GM18909 (cell line): ENCODE results near the gene LIX1.

Experiments used
- ATAC-seq: cut with Tn5 transposase; IDR thresholded peaks from one replicate; pipeline ENCODE4 v1.9.1; 2021; ENCODE audit warnings: mild to moderate bottlenecking; ENCODE audit not compliant: unreplicated experiment, poor library complexity

LIX1 gene

GRCh38 chr5:97078958-97079743, 63.3 kb downstream of the LIX1 start:
- ATAC-seq, result no peak

DNA sequence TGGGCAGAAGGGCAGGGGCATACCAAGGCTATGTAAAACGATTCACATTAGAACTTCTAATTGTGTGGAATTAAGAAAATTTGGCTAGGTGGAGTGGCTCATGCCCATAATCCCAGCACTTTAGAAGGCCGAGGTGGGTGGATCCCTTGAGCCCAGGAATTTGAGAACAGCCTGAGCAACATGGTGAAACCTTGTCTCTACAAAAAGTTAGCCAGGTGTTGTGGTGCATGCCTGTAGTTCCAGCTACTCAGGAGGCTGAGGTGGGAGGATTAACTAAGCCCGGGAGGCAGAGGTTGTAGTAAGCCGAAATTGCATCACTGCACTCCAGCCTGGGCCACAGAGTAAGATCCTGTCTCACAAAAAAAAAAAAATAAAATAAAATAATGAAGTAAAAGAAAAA, 65.2 kb downstream of the LIX1 start:
- ATAC-seq, result no peak

DNA sequence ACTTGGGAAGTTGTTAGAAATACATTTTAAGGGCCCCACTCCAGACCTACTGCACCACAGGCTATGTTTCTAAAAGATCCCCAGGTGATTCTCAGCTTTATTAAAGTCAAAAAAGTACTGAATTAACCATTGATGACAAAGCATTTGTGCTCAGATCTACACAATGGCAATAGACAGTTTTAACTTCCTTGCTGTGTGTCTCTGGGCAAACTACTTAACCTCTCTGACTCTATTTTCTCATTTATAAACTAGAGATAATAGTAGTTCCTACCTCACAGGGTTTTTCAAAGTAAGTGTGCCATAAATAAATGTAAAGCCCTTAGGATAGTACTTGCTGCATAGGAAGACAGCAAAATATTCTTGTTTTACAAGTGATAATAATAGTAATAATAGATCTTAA, 66.3 kb downstream of the LIX1 start:
- no peak for ATAC-seq

DNA sequence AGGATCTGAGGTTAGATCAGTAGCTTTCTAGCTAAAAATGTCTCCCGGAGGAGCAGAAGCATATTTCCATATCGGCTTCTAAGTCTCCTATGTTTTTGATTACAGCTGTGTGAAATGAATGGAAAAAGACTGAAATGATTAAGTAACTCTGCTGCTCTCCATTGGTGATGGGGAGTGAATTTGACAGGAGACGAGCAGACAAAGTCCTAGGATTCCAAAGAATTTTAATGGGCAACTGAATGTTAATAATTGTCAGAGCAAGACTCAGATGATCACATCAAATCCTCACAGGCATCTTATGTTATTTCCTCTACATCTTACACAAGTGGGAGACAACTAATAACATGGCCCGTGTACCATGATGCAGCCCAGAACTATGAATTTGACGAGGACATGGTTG, 66.8 kb downstream of the LIX1 start:
- no peak for ATAC-seq

- ATAC-seq, result no peak
These were observed 67.4 kb downstream of the LIX1 start for GRCh38 chr5:97074859-97075489.

DNA sequence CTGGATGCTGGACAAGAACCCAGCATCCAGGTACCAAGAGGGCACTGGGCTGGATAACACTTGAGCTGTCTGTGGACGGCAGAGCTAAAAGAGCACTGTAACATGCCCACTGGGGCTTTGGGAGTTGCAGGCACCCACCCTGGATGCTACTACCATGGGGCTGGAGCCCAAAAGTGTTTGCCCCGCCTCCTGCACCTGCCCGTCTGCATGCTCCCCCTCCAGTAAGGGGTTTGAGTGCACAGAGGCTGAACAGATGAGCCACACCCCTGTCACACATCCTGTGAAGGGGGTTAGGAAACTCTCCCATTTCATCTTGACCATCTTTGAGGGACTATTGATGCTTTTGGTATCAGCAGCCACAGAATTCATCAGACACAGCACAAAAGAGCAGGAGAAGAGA, 69.0 kb downstream of the LIX1 start:
- ATAC-seq, result no peak

GRCh38 chr5:97072696-97073095, 69.7 kb downstream of the LIX1 start:
- no peak for ATAC-seq

DNA sequence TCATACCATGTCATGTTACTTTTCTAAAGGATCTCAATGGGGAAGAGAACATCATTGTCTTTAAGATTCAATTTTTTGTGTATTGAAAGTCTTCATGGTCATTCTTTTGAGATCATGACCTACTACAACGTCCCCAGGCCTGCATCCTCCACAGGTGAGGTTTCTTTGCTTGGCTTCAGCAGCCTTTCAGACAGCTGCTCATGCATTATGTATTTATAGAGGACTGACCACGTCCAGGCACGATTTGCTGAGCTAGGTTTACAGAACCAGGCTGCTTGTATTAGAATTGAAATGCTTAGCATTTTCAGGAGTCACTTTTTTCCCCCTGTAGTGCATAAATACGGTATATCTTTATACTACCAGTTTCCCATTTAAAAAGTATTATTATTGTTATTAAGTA, 70.4 kb downstream of the LIX1 start:
- ATAC-seq, result no peak

GRCh38 chr5:97071101-97071500, 71.3 kb downstream of the LIX1 start:
- ATAC-seq, result no peak

- no peak for ATAC-seq
These were observed 72.2 kb downstream of the LIX1 start for GRCh38 chr5:97070234-97070633.

GRCh38 chr5:97067296-97067850, 75.0 kb downstream of the LIX1 start:
- ATAC-seq, result no peak

DNA sequence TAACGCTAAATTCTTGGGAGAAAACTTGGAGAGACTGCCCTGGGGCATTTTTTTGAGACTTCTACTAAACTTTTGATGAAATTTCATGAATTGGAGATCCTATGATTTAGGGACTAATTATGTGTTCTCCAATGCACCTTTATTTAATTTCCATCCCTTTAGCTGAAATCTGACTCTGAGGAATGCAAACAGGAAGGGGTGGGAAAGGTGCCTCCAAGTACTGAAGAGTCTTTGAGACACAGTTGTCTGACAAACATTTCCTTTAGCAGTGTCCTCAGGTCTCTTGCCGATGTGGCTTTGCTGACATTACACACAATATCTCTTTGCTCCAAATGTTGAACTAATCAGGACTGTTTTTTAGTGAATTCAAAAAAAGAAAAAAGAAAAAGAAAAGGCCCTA, 76.9 kb downstream of the LIX1 start:
- no peak for ATAC-seq

DNA sequence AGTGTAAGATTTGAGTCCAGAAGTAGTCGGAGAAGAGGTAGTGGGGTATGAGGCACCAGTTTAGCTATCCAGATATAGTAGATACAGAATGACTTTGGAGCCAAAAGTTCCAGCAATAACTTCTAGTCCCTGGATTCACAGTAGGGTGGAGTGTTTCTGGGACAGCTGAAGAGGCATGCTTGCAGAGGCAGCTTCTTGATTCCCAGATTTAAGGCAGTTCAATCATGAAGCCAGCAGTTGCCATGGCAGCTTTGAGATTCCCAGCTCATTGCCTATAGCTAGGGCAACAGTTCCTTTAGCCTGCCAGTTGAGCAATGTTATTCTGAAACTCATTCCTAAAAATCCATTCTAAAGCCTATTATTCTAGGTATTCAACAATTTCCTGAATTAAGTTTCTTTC, 79.2 kb downstream of the LIX1 start:
- ATAC-seq, result no peak

GRCh38 chr5:97062046-97062445, 80.4 kb downstream of the LIX1 start:
- ATAC-seq, result no peak

GRCh38 chr5:97056263-97056662, 86.1 kb downstream of the LIX1 start:
- no peak for ATAC-seq

DNA sequence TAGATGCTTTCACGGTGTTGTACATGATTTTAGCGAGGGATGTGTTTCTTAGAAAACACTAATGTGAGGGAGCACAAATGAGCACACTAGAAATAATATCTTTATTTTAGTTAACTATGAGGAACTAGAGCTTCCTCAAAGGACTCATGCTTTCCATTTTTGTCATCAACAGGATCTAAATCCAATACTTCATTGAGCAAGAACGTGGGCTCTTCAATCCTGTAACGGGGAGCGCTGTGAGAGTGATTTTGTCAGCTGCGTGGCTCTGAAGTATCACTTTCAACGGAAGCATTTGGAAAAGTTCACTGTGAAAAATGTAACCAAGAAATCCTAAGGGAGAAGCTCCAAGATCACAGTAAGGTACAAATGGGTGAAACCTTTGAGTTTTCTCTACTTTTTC, 93.2 kb downstream of the LIX1 start:
- no peak for ATAC-seq

GRCh38 chr5:97047076-97047475, 95.3 kb downstream of the LIX1 start:
- no peak for ATAC-seq

- no peak for ATAC-seq
These were observed 96.0 kb downstream of the LIX1 start for GRCh38 chr5:97046270-97046982.

DNA sequence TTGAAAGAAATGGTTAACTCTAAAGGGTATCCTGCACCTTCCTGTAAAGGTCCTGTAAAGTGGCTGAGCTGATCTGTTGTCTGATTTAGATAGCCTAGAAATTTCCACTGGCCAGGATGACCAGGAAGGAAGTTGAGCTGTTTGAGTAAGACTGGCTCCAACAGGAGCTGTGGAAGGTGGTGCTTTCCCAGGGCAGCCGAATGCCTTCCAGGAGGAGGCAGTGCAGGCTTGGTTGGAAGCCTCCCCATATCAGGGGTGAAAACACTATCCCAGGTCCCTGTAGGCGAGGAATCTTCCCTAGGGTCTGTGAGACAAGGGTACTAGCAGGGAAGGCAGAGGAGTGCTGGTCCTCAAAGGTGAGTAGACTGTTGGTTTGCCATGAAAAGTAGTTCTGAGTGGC, 98.4 kb downstream of the LIX1 start:
- no peak for ATAC-seq

- ATAC-seq, result no peak
These were observed 98.9 kb downstream of the LIX1 start for GRCh38 chr5:97043511-97043910.

DNA sequence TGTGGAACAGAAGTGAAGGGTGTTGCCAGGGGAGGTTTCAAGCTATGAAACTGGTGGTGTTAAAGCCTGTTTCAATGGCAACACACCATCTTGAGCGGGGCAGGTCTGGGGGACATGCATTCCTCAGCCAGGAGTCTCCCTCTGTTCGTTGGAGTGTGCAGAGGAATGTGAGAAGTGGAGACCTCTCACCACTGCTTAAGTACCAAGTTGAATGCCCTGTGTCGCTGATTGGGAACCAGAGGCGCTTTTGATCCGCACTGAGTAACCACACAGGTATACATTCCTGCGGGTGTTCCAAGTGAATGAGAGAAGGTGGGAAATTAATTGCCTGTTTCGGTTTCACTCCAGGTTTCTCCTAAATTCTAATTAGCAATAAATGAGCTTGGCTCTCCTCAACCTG, 99.4 kb downstream of the LIX1 start:
- ATAC-seq, result no peak
